Upper lobe of left lung (tissue), 4 donors: ENCODE data around the gene EDN2.

Experiments used
- CTCF ChIP-seq, 6 experiments: fragments of 450-650 bp in 4 of 6; fragments of 200-600 bp in 2 of 6; sonication (generic) in 2 of 6; IDR thresholded peaks; one replicate each; pipeline ENCODE4 v1.5.1; 2016 to 2019; ENCODE audit warnings: antibody characterized with exemption in 6 of 6
- EP300 ChIP-seq, 4 donors: sonication (generic); formaldehyde crosslinking; IDR thresholded peaks; one replicate each; pipeline ENCODE4 v1.5.1; 2017; ENCODE audit warnings: antibody characterized with exemption in 4 of 4, control low read depth in 2 of 4
- POLR2A ChIP-seq, 4 donors: fragments of 450-650 bp; IDR thresholded peaks; one replicate each; pipeline ENCODE4 v1.5.1; 2016 to 2017; ENCODE audit warnings: antibody characterized with exemption in 4 of 4, mild to moderate bottlenecking in 2 of 4

GRCh38 chr1:41519667-41520066 lies 35.2 kb upstream of the EDN2 start:
- TF ChIP-seq CTCF (IDR thresholded peaks at IDR 0.05) (no peak), POLR2A (IDR thresholded peaks at IDR 0.05) (no peak), EP300 (IDR thresholded peaks at IDR 0.05) (no peak)
